OCI-LY7 (cell line): ENCODE measurements around the gene WDR5B.

Experiments used
- EZH2phosphoT487 ChIP-seq: fragments of 200-600 bp; sonication (generic); IDR thresholded peaks from 2 replicates; pipeline ENCODE4 v1.6.1; 2018; ENCODE audit warnings: low read depth, borderline replicate concordance, mild to moderate bottlenecking, mixed run types, antibody characterized with exemption, low read length, moderate library complexity, mixed read lengths
- TF ChIP-seq, protein P1 (sequence below): fragments of 200-600 bp; sonication (generic); conservative IDR thresholded peaks from 2 replicates; pipeline ENCODE4 v1.5.1; 2014; ENCODE audit warnings: mild to moderate bottlenecking, antibody characterized with exemption, low read length, moderate library complexity, mixed read lengths

DNA sequence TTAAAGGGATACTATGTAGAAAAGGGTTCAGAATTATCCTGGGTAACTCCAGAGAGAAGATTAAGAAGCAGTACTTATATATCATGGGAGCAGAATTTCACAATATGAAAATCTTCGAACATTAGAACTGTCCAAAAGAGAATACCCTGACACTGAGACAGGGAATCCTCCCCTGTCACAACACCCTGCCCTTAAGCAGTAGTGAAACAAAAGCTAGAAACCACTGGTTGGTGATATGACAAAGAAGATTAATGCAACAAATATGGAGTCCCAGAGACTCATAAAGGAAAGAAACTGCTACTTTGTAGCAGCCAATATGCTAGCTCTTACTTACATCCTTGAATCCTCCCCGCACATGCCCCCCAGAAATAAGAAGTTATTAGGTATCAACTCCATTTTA is 51.4 kb downstream of the WDR5B start:
- TF ChIP-seq EZH2phosphoT487: no peak
- TF ChIP-seq, protein P1, sequence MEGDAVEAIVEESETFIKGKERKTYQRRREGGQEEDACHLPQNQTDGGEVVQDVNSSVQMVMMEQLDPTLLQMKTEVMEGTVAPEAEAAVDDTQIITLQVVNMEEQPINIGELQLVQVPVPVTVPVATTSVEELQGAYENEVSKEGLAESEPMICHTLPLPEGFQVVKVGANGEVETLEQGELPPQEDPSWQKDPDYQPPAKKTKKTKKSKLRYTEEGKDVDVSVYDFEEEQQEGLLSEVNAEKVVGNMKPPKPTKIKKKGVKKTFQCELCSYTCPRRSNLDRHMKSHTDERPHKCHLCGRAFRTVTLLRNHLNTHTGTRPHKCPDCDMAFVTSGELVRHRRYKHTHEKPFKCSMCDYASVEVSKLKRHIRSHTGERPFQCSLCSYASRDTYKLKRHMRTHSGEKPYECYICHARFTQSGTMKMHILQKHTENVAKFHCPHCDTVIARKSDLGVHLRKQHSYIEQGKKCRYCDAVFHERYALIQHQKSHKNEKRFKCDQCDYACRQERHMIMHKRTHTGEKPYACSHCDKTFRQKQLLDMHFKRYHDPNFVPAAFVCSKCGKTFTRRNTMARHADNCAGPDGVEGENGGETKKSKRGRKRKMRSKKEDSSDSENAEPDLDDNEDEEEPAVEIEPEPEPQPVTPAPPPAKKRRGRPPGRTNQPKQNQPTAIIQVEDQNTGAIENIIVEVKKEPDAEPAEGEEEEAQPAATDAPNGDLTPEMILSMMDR: no peak
